Measurements from ENCODE around the gene TRIP4.
"Not testable (repeated sequence)": the region's sequence is repeated elsewhere in the genome, so short reads cannot be mapped to it uniquely, and the experiment has no call there.

Gene TRIP4

DNA sequence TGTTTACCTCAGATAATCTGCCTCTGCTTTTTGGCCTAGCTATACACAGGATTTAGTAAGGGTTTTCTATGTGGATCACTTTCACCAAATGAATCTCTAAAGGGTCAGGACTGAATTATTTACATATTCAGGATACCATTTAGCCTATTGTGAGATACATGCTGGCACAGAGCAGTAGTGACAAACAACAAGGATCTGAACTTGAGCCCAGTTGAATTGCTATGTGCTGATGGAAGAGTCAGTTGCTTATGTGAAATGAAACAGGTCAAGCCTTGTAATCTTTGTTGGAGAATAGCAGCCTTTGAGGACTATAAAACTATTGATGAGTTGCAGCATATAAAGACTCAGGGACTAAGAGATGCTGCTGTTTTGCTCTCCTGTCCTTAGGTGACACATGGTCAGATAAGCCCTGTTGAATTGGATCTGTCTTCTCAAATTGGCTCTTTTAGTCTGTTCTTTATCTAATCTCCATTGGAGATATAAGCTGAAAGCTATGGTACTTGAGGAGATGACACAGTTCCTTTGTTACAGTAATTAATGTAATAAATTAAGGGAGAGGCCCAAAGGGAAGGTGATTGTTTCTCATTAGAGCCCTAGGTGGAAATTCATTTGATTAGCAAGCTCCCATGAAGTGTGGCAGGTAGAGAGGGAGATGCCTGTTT lies 103.1 kb downstream of the TRIP4 start:
- DNase-seq (ENCODE audit: low spot score), result no peak

GRCh38 chr15:64493641-64494040 lies 106.0 kb downstream of the TRIP4 start:
- no peak for DNase-seq (ENCODE audit: low spot score)

DNA sequence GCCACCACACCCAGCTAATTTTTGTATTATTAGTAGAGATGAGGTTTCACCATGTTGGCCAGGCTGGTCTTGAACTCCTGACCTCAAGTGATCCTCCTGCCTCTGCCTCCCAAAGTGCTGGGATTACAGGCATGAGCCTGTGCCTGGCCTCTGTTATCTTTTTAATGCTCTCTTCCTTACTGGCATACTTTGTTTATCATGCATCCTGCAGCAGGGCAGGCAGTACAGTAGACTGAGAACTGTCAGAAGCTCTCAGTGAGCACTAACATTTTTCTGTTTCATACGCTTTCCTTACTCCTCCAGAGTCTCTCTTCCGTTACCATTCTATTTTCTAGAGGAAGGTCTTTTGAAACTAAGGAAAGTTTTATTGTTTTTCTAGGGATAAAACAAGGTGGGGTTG lies 108.3 kb downstream of the TRIP4 start:
- DNase-seq (ENCODE audit: low spot score), result not testable (repeated sequence)

GRCh38 chr15:64500695-64501395 lies 113.2 kb downstream of the TRIP4 start:
- no peak for DNase-seq (ENCODE audit: low spot score)

- DNase-seq (ENCODE audit: low spot score), result no peak
These were observed 113.7 kb downstream of the TRIP4 start for GRCh38 chr15:64501396-64501715.

DNA sequence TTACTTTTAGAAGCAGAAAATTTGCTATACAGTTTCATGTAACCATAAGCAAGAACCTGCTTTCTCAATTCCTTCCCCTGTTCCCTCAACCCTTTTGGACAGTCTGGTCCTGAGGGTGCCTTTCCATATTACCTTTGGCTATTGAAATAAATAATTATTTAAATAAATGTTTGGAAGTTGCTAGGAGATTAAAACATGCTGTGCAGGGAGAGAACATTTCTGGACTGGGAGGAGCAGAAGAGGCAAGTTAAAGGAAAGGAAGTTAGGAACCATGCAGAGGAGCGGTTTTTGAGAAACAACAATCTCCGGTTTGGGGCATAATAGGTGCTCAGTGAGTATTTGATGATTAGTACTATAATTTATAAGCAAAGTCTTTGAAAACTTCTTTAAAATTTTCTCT lies 114.5 kb downstream of the TRIP4 start:
- no peak for DNase-seq (ENCODE audit: low spot score)

DNA sequence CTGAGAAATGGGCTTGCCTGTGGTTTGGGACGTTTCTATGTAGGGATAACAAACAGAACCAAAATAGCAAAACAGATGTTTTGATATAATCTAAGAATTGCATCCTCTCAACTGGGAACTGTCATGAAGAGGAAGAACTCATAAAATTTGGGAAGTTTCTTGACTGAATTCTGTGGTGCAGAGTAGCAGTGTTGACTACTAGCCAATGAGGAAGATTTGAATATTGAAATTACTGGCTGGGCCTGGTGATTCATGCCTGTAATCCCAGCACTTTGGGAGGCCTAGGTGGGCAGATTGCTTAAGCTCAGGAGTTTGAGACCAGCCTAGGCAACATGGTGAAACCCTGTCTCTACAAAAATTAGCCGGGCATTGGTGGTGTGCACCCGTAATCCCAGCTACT lies 114.9 kb downstream of the TRIP4 start:
- DNase-seq (ENCODE audit: low spot score), result no peak

- peak; percentile 47 for DNase-seq (ENCODE audit: low spot score)
These were observed 115.6 kb downstream of the TRIP4 start for GRCh38 chr15:64503197-64503596.

DNA sequence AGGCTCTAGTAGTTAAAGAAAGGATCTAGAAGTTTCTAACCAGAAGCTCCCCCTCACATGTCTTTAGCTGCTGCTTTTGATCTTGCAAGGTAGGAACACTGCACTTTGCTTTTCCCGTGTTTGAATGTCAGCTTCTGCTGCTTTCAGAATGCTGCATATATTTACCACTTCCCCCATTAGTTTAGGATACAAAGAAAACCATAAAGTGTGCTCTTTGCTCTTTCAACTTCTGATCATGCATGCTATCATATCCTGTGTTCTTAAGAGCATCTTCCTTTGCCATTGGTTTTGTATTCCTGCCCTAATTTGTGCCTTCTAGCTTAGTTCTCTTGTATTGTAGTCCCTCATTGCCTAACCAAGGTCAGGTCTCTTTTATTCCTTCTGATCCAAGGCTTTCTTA lies 116.0 kb downstream of the TRIP4 start:
- DNase-seq (ENCODE audit: low spot score), result no peak
